ENCODE results near the gene ZNF471. TPM values are rescaled to one million over a fixed set of nuclear protein-coding genes. Genes with fewer than 3 reads are reported as not detected.

ZNF471 gene
- total RNA-seq = 1.2 TPM

DNA sequence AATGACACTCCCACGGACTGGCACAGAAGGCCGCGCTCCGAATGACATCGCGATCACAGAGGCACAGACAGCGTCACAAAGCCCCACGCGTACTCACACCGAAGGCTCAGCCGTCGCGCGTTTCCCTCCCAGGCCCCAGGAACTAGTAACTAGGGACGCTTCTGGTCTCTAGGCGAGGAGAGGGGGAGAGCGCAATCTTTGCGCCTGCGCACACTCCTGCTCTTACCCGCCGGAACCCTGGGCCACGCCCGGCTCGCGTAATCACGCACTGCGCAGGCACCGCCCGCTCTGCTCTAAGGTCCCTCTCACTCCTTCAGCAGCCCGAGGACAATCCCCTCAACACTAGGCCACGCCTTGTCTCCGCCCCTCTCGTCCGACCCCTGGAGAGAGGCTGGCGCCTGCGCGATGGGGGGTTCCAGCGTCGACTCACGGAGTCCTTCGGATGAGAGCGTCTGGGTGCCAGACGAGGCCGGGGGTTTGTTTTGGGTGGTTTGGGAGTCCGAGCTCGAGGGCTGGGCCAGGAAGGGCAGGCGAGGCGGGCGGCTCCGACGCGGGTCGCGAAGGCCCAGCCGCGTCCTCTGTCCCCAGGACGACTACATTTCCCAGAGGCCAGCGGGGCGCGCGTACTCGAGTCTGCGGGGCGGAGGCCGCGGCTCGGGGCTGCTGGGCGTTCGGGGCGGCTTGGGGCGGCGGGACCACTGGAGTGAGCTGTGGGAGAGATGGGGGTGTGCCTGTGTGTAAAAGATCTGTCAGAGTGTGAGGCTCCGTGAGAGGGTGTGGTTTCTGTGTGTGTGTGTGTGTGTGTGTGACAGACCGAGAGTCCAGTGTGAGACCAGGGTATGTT is at the start of gene ZNF471:
TSS of gene ZNF471 (plus strand) at position 410 of the 844 bp plus-strand sequence. CDS start 3,717 bp downstream, outside the sequence.
- Histone ChIP-seq H3K4me3 (ENCODE audit: low read length) (peak within 1 kb of the TSS; percentile 54), H3K27me3 (ENCODE audit: insufficient read depth, low read length) (no peaks in the 10 kb centered on the region), H3K9me3 (ENCODE audit: low read depth, low read length) (peaks cover 34% of the 10 kb centered on the region), H3K4me1 (ENCODE audit: insufficient read depth, low read length) (peaks cover 15% of the 10 kb centered on the region)

DNA sequence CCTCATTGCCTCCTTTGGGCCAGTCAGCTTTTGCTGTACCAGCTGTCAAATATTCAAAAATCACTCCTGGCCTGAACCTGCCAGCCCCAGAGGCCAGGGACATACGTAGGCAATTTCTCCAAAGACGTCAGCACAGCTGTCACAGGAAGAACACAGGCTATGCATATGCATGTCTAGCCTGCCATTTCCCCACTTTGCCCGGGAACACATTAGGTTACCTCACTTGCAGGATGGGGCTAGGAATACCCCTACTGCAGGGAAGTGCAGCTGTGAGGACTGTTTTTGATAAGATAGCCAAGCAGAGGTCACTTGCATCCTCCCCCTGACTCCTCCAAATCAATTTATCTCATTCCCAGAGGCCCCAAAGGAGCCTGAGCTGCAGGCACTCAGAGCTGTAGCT is 33.3 kb upstream of the ZNF471 start:
- Histone ChIP-seq H3K4me3 (ENCODE audit: low read length) (no peak overlapping the region), H3K9me3 (ENCODE audit: low read depth, low read length) (peaks cover 10% of the 10 kb centered on the region), H3K27me3 (ENCODE audit: insufficient read depth, low read length) (no peaks in the 10 kb centered on the region), H3K4me1 (ENCODE audit: insufficient read depth, low read length) (peaks cover 23% of the 10 kb centered on the region)

DNA sequence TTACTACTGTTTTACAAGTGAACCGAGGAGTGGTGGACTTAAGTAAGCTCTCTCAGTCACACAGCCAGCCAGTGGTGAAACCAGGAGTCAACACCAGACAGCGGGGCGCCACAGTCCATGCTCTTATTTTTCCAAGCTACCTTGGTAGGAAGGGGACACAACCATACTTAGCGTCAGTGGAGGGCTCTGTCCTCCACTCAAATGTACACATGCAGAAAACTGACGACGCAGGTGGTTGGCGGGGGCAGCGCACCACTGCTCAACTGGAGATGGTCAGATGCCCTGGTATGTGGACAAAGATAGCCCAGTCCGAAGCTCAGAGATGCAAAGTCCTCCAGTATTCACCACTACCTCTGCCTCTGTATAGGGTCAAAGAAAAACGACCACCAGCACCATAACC is 31.6 kb upstream of the ZNF471 start:
- H3K4me3 ChIP-seq (ENCODE audit: low read length) = no peak overlapping the region
- H3K27me3 ChIP-seq (ENCODE audit: insufficient read depth, low read length) = no peaks in the 10 kb centered on the region
- H3K4me1 ChIP-seq (ENCODE audit: insufficient read depth, low read length) = peaks cover 23% of the 10 kb centered on the region
- H3K9me3 ChIP-seq (ENCODE audit: low read depth, low read length) = peaks cover 10% of the 10 kb centered on the region

DNA sequence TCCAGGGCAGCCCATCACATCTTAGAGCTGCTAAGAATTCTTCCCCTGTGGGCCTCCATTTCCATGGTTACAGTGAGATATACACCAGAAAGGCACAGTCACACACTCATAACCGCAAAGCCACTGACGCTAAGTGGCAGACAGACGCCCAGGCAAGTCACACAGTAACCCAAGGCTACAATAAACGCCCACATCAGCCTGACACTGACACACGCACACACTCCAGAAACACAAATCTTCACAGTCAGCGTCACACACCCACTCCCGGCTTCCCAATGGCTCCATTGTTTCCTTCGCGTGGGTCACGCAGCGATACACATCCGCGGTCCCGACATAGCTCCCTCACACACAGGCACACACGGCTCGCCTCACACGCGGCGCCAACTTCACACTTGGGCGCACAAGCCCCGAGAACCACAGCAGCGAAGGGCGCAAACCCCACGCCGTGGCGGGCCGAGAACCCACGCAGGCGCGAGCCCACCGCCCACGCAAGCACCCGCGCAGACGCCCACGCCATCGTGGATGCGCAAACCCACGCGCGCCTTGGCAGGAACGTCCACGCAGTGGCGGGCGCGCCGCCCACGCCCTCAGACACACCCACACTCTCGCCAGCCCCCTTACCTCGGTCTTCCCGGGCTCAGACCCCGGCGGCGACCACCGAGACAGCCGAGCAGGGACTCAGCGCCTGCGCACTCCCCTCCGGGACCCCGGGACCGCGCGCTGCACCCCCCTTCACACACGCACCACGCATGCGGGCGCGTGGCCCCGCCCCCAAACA is 30.8 kb upstream of the ZNF471 start, which contains the start of gene ZNF667:
TSS of gene ZNF667 (minus strand) at position 695 of the 778 bp plus-strand sequence. CDS start 14,975 bp downstream, outside the sequence.
- Histone ChIP-seq H3K27me3 (ENCODE audit: insufficient read depth, low read length) (no peaks in the 10 kb centered on the region), H3K9me3 (ENCODE audit: low read depth, low read length) (peaks cover 10% of the 10 kb centered on the region), H3K4me1 (ENCODE audit: insufficient read depth, low read length) (peaks cover 23% of the 10 kb centered on the region), H3K4me3 (ENCODE audit: low read length) (peak within 1 kb of the TSS; percentile 53)

DNA sequence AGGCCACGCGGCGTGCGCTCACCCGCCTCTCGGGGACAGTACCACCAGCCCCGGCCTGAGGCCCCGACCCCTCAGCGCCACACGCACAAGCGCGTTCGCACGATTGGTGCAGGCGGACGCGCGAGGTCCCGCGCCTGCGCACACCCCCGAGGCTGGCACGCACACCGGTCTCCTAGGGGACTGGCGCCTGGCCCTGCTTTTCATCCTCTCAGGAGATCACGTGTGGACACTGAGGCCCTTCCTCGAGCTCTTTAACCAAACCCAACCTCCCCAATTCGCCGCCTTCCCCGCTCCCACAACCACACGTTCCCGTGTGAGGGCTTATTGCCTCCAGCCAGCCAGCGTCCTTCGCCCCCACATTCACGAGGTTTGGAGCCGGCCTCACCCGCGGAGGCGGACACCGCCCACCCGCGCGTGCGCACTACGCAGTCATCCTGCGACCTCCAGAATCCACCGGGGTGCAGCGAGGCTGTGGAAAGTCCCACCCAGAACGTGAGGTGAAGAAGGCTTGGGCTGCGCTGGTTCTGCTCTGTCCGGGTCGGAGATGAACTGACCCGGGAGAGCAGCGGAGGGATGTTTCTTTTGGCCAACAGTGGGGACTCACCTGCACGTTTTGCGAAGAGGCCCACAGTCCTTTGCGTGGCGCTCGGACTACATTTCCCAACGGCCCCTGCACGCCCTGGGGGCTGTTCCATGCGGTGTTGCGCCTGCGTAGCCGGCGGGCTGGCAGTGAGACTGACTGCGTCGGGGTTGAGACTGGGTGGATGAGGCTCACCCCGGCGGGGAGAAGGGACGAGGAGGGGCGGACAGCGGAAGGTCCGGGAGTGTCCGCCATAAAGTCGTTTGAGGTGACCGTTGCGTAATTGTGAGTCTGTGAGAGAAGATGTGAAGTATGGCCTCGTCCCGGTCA is 30.0 kb upstream of the ZNF471 start:
- peaks cover 23% of the 10 kb centered on the region for H3K4me1 ChIP-seq (ENCODE audit: insufficient read depth, low read length)
- H3K27me3 ChIP-seq (ENCODE audit: insufficient read depth, low read length) = no peaks in the 10 kb centered on the region
- H3K4me3 ChIP-seq (ENCODE audit: low read length) = peak overlapping the region; percentile 53
- peaks cover 9% of the 10 kb centered on the region for H3K9me3 ChIP-seq (ENCODE audit: low read depth, low read length)

DNA sequence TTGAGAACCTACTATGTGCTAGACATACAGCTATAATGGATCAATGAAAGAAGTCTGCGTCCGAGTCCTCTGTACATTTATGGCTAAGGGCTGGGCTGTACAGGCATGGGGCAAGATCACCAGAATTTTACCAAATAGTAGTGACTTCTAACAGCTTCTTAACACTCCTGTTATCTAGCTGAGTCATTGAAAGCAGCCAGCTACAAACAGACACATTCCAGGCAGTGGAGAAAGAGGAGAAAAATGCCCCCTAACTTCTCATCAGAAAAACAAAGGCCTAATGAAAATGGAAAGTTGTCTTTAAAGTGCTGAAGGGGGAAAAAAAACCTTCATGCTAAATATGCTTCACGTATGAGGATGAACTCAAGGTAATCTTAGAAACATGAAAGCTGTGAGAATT is 16.3 kb upstream of the ZNF471 start:
- peaks cover 49% of the 10 kb centered on the region for H3K9me3 ChIP-seq (ENCODE audit: low read depth, low read length)
- H3K4me3 ChIP-seq (ENCODE audit: low read length) = no peak overlapping the region
- H3K27me3 ChIP-seq (ENCODE audit: insufficient read depth, low read length) = no peaks in the 10 kb centered on the region
- H3K4me1 ChIP-seq (ENCODE audit: insufficient read depth, low read length) = no peaks in the 10 kb centered on the region

DNA sequence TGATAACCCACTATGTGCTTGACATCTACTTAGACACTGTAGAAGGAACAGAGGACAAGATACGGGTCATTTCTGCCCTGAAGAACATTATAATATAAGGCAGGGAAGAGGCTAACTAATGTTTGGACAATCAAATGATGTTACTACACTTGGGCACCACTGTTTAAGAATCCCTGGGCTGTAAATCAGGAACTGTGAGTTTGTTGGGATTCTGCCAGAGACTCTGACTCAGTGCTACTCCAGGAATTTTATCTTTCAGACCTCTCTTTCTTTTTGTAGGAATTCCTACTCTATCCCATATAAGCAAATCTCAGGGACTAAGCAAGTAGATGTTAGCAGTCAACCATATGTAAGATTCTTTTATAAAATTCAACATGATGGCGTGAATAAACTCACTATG is 3.1 kb upstream of the ZNF471 start:
- Histone ChIP-seq H3K4me1 (ENCODE audit: insufficient read depth, low read length) (peaks cover 15% of the 10 kb centered on the region), H3K9me3 (ENCODE audit: low read depth, low read length) (peaks cover 37% of the 10 kb centered on the region), H3K27me3 (ENCODE audit: insufficient read depth, low read length) (no peaks in the 10 kb centered on the region), H3K4me3 (ENCODE audit: low read length) (no peak overlapping the region)

DNA sequence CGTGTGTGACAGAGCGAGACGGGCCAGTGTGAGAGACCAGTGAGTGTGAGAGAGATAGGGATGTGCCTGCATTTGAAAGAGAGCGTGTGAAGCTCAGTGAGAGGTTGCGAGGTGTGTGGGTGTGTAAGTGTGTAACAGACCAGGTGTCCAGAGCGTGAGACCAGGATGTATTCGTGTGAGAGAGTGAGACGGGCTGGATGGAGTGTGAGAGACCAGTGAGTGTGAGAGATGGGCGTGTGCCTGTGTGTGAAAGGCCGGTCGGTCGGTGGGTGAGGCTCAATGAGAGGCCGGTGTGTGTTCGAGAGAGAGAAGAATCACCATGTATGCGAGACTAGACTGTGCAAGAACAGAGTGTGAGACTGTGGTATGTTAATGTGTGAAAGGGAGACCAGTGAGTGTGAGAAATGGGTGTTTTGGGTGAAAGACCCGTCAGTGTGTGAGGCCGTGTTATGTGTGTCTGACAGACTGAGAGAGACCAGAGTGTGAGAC is 679 bp downstream of the ZNF471 start:
- peaks cover 15% of the 10 kb centered on the region for H3K4me1 ChIP-seq (ENCODE audit: insufficient read depth, low read length)
- H3K4me3 ChIP-seq (ENCODE audit: low read length) = peak overlapping the region; percentile 54

DNA sequence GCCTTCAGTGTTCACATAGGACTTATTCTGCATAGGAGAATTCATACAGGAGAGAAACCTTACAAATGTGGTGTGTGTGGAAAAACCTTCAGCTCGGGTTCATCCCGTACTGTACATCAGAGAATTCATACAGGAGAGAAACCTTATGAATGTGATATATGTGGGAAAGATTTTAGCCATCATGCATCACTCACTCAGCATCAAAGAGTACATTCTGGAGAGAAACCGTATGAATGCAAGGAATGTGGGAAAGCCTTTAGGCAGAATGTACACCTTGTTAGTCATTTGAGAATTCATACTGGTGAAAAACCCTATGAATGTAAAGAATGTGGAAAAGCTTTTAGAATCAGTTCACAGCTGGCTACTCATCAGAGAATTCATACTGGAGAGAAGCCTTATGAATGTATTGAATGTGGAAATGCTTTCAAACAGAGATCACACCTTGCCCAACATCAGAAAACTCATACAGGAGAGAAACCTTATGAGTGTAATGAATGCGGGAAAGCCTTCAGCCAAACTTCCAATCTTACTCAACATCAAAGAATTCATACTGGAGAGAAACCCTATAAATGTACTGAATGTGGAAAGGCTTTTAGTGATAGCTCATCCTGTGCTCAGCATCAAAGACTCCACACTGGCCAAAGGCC is 17.7 kb downstream of the ZNF471 start:
- no peaks in the 10 kb centered on the region for H3K4me1 ChIP-seq (ENCODE audit: insufficient read depth, low read length)
- H3K27me3 ChIP-seq (ENCODE audit: insufficient read depth, low read length) = no peaks in the 10 kb centered on the region
- H3K4me3 ChIP-seq (ENCODE audit: low read length) = no peak overlapping the region
- H3K9me3 ChIP-seq (ENCODE audit: low read depth, low read length) = peaks cover 91% of the 10 kb centered on the region

More for the DNA sequence above, 679 bp downstream of the ZNF471 start:
- Histone ChIP-seq H3K27me3 (ENCODE audit: insufficient read depth, low read length) (no peaks in the 10 kb centered on the region), H3K9me3 (ENCODE audit: low read depth, low read length) (peaks cover 36% of the 10 kb centered on the region)

DNA sequence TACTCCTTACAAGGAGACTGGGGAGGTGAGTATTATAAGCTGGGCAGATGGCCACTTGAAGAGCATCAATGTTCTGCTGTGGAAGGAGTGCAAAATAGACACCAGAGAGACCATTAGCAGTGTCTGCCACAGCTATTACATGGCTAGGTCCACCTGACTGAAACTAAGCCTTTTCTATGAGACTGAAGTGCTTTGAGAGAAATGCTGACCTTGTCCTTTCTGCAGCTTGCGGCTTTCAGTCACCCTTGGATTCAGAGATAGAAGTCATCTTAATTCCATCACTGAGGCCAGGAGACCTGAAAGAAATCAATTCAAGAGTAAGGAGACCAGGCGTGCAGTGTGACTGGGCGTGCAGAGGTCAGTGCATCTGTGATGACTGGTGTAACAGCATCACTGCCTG is 29.8 kb downstream of the ZNF471 start:
- H3K4me3 ChIP-seq (ENCODE audit: low read length) = no peak overlapping the region

DNA sequence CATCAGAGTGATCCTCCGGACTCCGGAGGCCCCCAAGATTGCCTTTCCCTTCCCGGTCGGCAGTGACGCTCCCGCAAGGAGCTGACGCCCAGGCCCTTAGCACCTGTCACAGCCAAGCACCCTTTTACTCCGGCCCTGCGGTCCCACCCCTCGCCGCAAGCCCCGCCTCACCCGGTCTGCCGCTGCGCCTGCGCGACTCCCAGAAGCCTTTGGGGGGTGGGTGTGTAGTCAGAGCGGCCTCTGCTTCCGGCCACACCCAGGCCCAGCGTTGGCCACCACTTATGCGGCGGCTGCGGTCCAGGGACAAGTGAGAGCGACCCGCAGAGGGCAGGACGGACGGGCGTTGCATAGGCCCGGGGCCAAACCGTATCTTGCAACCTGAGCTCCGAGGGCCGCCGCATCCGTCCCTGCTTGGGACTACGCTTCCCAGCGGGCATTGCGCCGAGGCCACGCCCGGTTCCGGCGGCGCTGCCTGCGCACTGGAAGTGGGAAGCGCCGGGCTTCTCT is 30.7 kb downstream of the ZNF471 start:
- Histone ChIP-seq H3K4me1 (ENCODE audit: insufficient read depth, low read length) (peaks cover 14% of the 10 kb centered on the region), H3K9me3 (ENCODE audit: low read depth, low read length) (peaks cover 38% of the 10 kb centered on the region), H3K27me3 (ENCODE audit: insufficient read depth, low read length) (no peaks in the 10 kb centered on the region), H3K4me3 (ENCODE audit: low read length) (peak overlapping the region; percentile 65)

More for the DNA sequence above, 29.8 kb downstream of the ZNF471 start:
- H3K4me1 ChIP-seq (ENCODE audit: insufficient read depth, low read length) = peaks cover 14% of the 10 kb centered on the region
- H3K27me3 ChIP-seq (ENCODE audit: insufficient read depth, low read length) = no peaks in the 10 kb centered on the region
- peaks cover 40% of the 10 kb centered on the region for H3K9me3 ChIP-seq (ENCODE audit: low read depth, low read length)

DNA sequence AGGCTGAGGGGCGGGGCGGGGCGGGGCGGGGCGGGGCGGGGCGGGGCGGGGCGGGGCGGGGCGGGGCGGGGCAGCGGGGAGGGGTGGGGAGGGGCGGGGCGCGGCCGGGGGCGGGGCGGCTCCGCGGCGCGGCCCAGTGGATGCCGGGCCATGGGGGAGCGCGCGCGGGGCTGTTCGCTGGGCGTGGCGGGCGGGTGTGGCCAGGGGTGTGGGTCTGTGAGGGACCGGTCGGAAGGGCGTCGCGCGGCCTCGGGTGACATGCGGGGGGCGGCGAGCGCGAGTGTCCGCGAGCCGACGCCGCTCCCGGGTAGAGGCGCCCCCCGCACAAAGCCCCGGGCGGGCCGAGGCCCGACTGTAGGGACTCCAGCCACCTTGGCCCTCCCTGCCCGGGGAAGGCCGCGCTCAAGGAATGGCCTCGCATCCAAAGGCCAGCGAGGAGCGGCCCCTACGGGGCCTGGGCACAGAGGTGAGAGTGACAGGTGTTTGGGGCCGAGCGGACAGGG is 31.2 kb downstream of the ZNF471 start, which contains the start of gene ZFP28:
TSS of gene ZFP28 (plus strand) at position 188 of the 503 bp plus-strand sequence. CDS start at position 259, 71 bp downstream.
- Histone ChIP-seq H3K4me1 (ENCODE audit: insufficient read depth, low read length) (peaks cover 14% of the 10 kb centered on the region), H3K9me3 (ENCODE audit: low read depth, low read length) (peaks cover 42% of the 10 kb centered on the region), H3K4me3 (ENCODE audit: low read length) (peak within 1 kb of the TSS; percentile 65), H3K27me3 (ENCODE audit: insufficient read depth, low read length) (no peaks in the 10 kb centered on the region)

DNA sequence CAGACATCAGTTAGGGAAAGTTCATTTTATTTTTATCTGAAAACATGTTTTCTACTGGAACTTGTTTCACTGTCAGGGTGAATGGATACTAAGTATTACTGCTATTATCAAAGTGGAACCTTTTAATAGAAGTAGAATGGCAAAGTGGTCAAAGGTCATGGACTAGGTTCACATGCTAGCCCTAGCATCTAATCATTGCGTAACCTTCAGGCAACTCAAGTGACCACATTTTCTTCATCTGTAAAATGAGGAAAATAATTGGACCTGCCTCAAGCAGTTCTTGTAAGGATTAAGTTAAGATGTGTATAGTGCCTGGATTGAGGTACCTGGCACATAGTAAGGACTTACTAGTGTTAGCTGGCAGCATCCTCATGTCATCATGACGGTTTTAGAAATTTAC is 36.1 kb downstream of the ZNF471 start:
- no peak overlapping the region for H3K4me3 ChIP-seq (ENCODE audit: low read length)
- peaks cover 50% of the 10 kb centered on the region for H3K9me3 ChIP-seq (ENCODE audit: low read depth, low read length)
- H3K27me3 ChIP-seq (ENCODE audit: insufficient read depth, low read length) = no peaks in the 10 kb centered on the region
- H3K4me1 ChIP-seq (ENCODE audit: insufficient read depth, low read length) = peaks cover 7% of the 10 kb centered on the region

Data from mononuclear cell (primary cell).